ENCODE data around the gene PARP8.

- TF ChIP-seq POLR2A (IDR thresholded peaks at IDR 0.05; ENCODE audit: low read length), result no peak
- no peak for TF ChIP-seq GATA1 (IDR thresholded peaks at IDR 0.05; ENCODE audit: low read depth, low read length)
Observed at GRCh38 chr5:50722223-50722622, 55.8 kb downstream of the PARP8 start.
